H1 (cell line): ENCODE data around the gene GUF1.

ENCODE experiments used
- ATF2 ChIP-seq: IDR thresholded peaks from 2 replicates; pipeline ENCODE4 v1.6.1; 2012; ENCODE audit warnings: low read length, inconsistent platforms
- ATF3 ChIP-seq: IDR thresholded peaks from 2 replicates; pipeline ENCODE4 v1.6.1; 2011; ENCODE audit warnings: low read depth, mild to moderate bottlenecking, low read length; ENCODE audit not compliant: insufficient read depth
- POLR2A ChIP-seq, 2 experiments: IDR thresholded peaks; 1 replicate in 1 of 2; 2 replicates in 1 of 2; pipeline ENCODE4 v1.6.1; 2011; ENCODE audit warnings: low read depth in 2 of 2, low read length in 2 of 2, mild to moderate bottlenecking in 2 of 2; ENCODE audit errors: control extremely low read depth in 1 of 2
- POLR2AphosphoS5 ChIP-seq: IDR thresholded peaks from 2 replicates; pipeline ENCODE4 v1.6.1; 2011; ENCODE audit warnings: low read depth, low read length
- POU5F1 ChIP-seq: IDR thresholded peaks from 2 replicates; pipeline ENCODE4 v1.6.1; 2011; ENCODE audit warnings: low read depth, mild to moderate bottlenecking, low read length, moderate library complexity
- TAF1 ChIP-seq: IDR thresholded peaks from 2 replicates; pipeline ENCODE4 v1.6.1; 2011; ENCODE audit warnings: mild to moderate bottlenecking, low read depth, low read length
- USF2 ChIP-seq: IDR thresholded peaks from 2 replicates; pipeline ENCODE4 v1.6.1; 2011; ENCODE audit warnings: low read length, improper control_type of control experiment

- TF ChIP-seq POU5F1: no peak
- TF ChIP-seq ATF2: no peak
- no peak for TF ChIP-seq POLR2AphosphoS5
- TF ChIP-seq USF2: no peak
- no peak for TF ChIP-seq POLR2A (IDR thresholded peaks at IDR 0.05; ENCODE audit: control extremely low read depth in 1 of 2, low read depth in 2 of 2, low read length in 2 of 2)
- TF ChIP-seq TAF1: no peak
- TF ChIP-seq ATF3: no peak
Observed at GRCh38 chr4:44722001-44722400, 43.8 kb downstream of the GUF1 start.
